PC-3 (cell line): ENCODE results near the gene STOX2. TPM values are rescaled to one million over a fixed set of nuclear protein-coding genes. Genes with fewer than 3 reads are reported as not detected.

ENCODE experiments used
- ATAC-seq: fragments of 200-7000 bp; cut with Tn5 transposase; 2 replicates; pipeline ENCODE4 v1.9.1; 2020; ENCODE audit warnings: mild to moderate bottlenecking, moderate library complexity
- BruUV-seq: library from RNA; stranded (reverse); fragments of 400-500 nt; replicated peaks from 2 replicates; lab custom pipeline; 2021; lab: Mats Ljungman, UMichigan
- CTCF ChIA-PET: fragments of 300-600 bp; sonication (Branson Sonifier 250); formaldehyde crosslinking; loops from one replicate; lab custom pipeline; 2022; ENCODE audit warnings: antibody characterized with exemption; lab: Charles Lee
- POLR2A ChIA-PET: fragments of 300-600 bp; sonication (Branson Sonifier 250); formaldehyde crosslinking; loops from one replicate; lab custom pipeline; 2022; ENCODE audit warnings: antibody characterized with exemption; ENCODE audit not compliant: unreplicated experiment; lab: Charles Lee
- DNase-seq: peaks from one replicate; pipeline ENCODE4 v3.0.0-alpha.2; 2015
- H2AFZ ChIP-seq: fragments of 300-600 bp; sonication (generic); 2 replicates; pipeline ENCODE4 v1.6.0; 2016; ENCODE audit warnings: antibody characterized with exemption, low read length
- H3F3A ChIP-seq: fragments of 300-600 bp; sonication (generic); one replicate; pipeline ENCODE4 v1.6.0; 2017; ENCODE audit warnings: antibody characterized with exemption, low read length, control low read depth, mild to moderate bottlenecking; ENCODE audit not compliant: unreplicated experiment
- H3K27ac ChIP-seq: fragments of 300-600 bp; sonication (generic); 2 replicates; pipeline ENCODE4 v1.5.1; 2016; ENCODE audit warnings: mild to moderate bottlenecking, low read length
- H3K27me3 ChIP-seq: fragments of 300-600 bp; sonication (generic); 2 replicates; pipeline ENCODE4 v1.6.1; 2016; ENCODE audit warnings: low read length, mixed read lengths
- H3K36me3 ChIP-seq: fragments of 300-600 bp; sonication (generic); 2 replicates; pipeline ENCODE4 v1.6.1; 2016; ENCODE audit warnings: low read depth, mixed run types, low read length, mixed read lengths
- H3K4me1 ChIP-seq: fragments of 300-600 bp; sonication (generic); 2 replicates; pipeline ENCODE4 v1.5.1; 2016; ENCODE audit warnings: low read length; ENCODE audit not compliant: insufficient read depth
- H3K4me2 ChIP-seq: fragments of 300-600 bp; sonication (generic); 2 replicates; pipeline ENCODE4 v1.6.0; 2016; ENCODE audit warnings: low read length
- H3K4me3 ChIP-seq: fragments of 300-600 bp; sonication (generic); 2 replicates; pipeline ENCODE4 v1.5.1; 2016; ENCODE audit warnings: mild to moderate bottlenecking, low read length, mixed read lengths
- H3K79me2 ChIP-seq: fragments of 300-600 bp; sonication (generic); 2 replicates; pipeline ENCODE4 v1.6.1; 2017; ENCODE audit warnings: low read length, mixed read lengths
- H3K9ac ChIP-seq: fragments of 300-600 bp; sonication (generic); 2 replicates; pipeline ENCODE4 v1.6.0; 2016; ENCODE audit warnings: mild to moderate bottlenecking, low read length
- H3K9me2 ChIP-seq: fragments of 300-600 bp; sonication (generic); replicated peaks from 2 replicates; pipeline ENCODE4 v1.6.1; 2016; ENCODE audit warnings: mixed run types, low read length, mixed read lengths
- H3K9me3 ChIP-seq: fragments of 300-600 bp; sonication (generic); 2 replicates; pipeline ENCODE4 v1.6.1; 2016; ENCODE audit warnings: low read length, mixed read lengths
- H4K20me1 ChIP-seq: fragments of 300-600 bp; sonication (generic); 2 replicates; pipeline ENCODE4 v1.6.1; 2016; ENCODE audit warnings: low read length, mixed read lengths
- EZH2 ChIP-seq: fragments of 300-600 bp; sonication (generic); IDR thresholded peaks from one replicate; pipeline ENCODE4 v1.6.1; 2017; ENCODE audit warnings: antibody characterized with exemption, mild to moderate bottlenecking, low read length; ENCODE audit not compliant: unreplicated experiment
- EZH2phosphoT487 ChIP-seq: fragments of 300-600 bp; sonication (generic); IDR thresholded peaks from 2 replicates; pipeline ENCODE4 v1.6.1; 2018; ENCODE audit warnings: mild to moderate bottlenecking, antibody characterized with exemption, low read length, borderline replicate concordance
- intact Hi-C: fragments of 100-400 bp; cut with micrococcal nuclease; formaldehyde crosslinking; loops from 2 replicates; pipeline ENCODE4 v1.9.0; 2023
- total RNA-seq: library from RNA; depleted of rRNA; stranded (reverse); fragments of >200 nt; gene quantifications from 2 replicates; pipeline ENCODE4 v1.2.3, GENCODE V29; 2014
- TF ChIP-seq, protein P1 (sequence below): fragments of 300-600 bp; sonication (generic); conservative IDR thresholded peaks from 2 replicates; pipeline ENCODE4 v1.5.1; 2017; ENCODE audit warnings: antibody characterized with exemption, low read depth, mild to moderate bottlenecking, low read length

The STOX2 gene
- total RNA-seq, 1 experiment from 2014 or later: 3.6 TPM

- POLR2A ChIA-PET: no interaction called here
- no TSS peak for BruUV-seq
- CTCF ChIA-PET: no interaction called here
Observed at GRCh38 chr4:184022679-184023383, 117.7 kb downstream of the STOX2 start.

DNA sequence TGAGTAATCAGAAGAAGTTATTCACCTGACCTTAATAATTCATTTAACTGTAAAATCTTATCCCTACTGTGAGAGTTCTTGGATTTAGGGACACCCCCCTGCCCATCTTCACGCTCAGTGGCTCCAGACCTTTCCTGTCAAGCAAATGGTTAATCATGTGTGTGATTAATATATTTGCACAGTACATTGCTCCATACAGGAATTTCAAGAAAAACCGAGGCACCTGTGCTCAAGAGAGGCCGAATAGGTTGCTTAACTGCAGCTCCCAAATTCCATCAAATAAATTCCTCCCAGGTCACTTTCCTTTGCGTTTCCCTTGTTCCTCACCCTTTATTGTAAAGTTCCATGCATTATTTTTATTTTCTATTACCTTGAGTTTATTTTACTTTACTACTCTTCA is 119.5 kb downstream of the STOX2 start:
- Histone ChIP-seq H3K4me3 (no peak overlapping the region), H3K9me3 (no peaks in the 10 kb centered on the region), H3K27ac (no peak overlapping the region), H3K27me3 (peaks cover 5% of the 10 kb centered on the region; the same call in 1 of the 2 replicates), H3K4me2 (no peak overlapping the region), H3F3A (no peaks in the 10 kb centered on the region), H2AFZ (no peak overlapping the region), H4K20me1 (no peaks in the 10 kb centered on the region), H3K9ac (no peak overlapping the region), H3K79me2 (no peaks in the 10 kb centered on the region), H3K9me2 (no peaks in the 10 kb centered on the region), H3K36me3 (no peaks in the 10 kb centered on the region), H3K4me1 (no peaks in the 10 kb centered on the region)
- ChIA-PET POLR2A (no interaction called here), CTCF (no interaction called here)
- DNase-seq (peak; percentile 46), ATAC-seq (no peak)
- intact Hi-C loops: no loop called here
- TF ChIP-seq EZH2phosphoT487: no peak
- TF ChIP-seq, protein P1, sequence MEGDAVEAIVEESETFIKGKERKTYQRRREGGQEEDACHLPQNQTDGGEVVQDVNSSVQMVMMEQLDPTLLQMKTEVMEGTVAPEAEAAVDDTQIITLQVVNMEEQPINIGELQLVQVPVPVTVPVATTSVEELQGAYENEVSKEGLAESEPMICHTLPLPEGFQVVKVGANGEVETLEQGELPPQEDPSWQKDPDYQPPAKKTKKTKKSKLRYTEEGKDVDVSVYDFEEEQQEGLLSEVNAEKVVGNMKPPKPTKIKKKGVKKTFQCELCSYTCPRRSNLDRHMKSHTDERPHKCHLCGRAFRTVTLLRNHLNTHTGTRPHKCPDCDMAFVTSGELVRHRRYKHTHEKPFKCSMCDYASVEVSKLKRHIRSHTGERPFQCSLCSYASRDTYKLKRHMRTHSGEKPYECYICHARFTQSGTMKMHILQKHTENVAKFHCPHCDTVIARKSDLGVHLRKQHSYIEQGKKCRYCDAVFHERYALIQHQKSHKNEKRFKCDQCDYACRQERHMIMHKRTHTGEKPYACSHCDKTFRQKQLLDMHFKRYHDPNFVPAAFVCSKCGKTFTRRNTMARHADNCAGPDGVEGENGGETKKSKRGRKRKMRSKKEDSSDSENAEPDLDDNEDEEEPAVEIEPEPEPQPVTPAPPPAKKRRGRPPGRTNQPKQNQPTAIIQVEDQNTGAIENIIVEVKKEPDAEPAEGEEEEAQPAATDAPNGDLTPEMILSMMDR: no peak
- no peak for TF ChIP-seq EZH2
- BruUV-seq: no TSS peak

More at GRCh38 chr4:184022679-184023383, 117.7 kb downstream of the STOX2 start:
- Histone ChIP-seq H3K27ac (no peak overlapping the region), H3K27me3 (0 out of 2 replicates have a peak, but pooled peaks cover 5% of the 10 kb centered on the region), H3K9me2 (no peaks in the 10 kb centered on the region), H4K20me1 (no peaks in the 10 kb centered on the region), H2AFZ (no peak overlapping the region), H3K4me2 (no peak overlapping the region), H3K9me3 (no peaks in the 10 kb centered on the region), H3F3A (no peaks in the 10 kb centered on the region), H3K36me3 (no peaks in the 10 kb centered on the region), H3K79me2 (no peaks in the 10 kb centered on the region), H3K4me1 (no peaks in the 10 kb centered on the region), H3K4me3 (no peak overlapping the region), H3K9ac (no peak overlapping the region)
- TF ChIP-seq EZH2: no peak
- TF ChIP-seq EZH2phosphoT487: no peak
- TF ChIP-seq, protein P1: no peak
- ATAC-seq (no peak), DNase-seq (no peak)
- intact Hi-C loops: no loop called here

- Histone ChIP-seq H3K9ac (no peak overlapping the region), H3K9me3 (no peaks in the 10 kb centered on the region), H3K4me1 (no peaks in the 10 kb centered on the region), H3K4me2 (no peak overlapping the region), H4K20me1 (no peaks in the 10 kb centered on the region), H2AFZ (no peak overlapping the region), H3K79me2 (no peaks in the 10 kb centered on the region), H3K27me3 (peaks cover 29% of the 10 kb centered on the region), H3K9me2 (no peaks in the 10 kb centered on the region), H3K4me3 (no peak overlapping the region), H3K36me3 (no peaks in the 10 kb centered on the region), H3K27ac (no peak overlapping the region), H3F3A (no peaks in the 10 kb centered on the region)
- ChIA-PET POLR2A (no interaction called here), CTCF (no interaction called here)
- TF ChIP-seq EZH2: no peak
- TF ChIP-seq, protein P1: no peak
- no peak for TF ChIP-seq EZH2phosphoT487
- intact Hi-C loops: no loop called here
- DNase-seq: no peak
- no peak for ATAC-seq
- no TSS peak for BruUV-seq
Observed at GRCh38 chr4:184028561-184029374, 123.7 kb downstream of the STOX2 start.
